Osteocyte (in vitro differentiated cells): ENCODE measurements around the gene SIGLEC10. TPM values are rescaled to one million over a fixed set of nuclear protein-coding genes. Genes with fewer than 3 reads are reported as not detected.
"Not testable (repeated sequence)": the region's sequence is repeated elsewhere in the genome, so short reads cannot be mapped to it uniquely, and the experiment has no call there.

ENCODE experiments used
- DNase-seq: peaks from one replicate; pipeline ENCODE4 v3.0.0; 2021; ENCODE audit warnings: mixed read lengths; ENCODE audit not compliant: unreplicated experiment; ENCODE audit errors: extremely low spot score
- H3K27ac Mint-ChIP-seq: one replicate; pipeline ENCODE4 v1.8.0; 2021; ENCODE audit warnings: mild to moderate bottlenecking, mixed read lengths; ENCODE audit not compliant: unreplicated experiment
- H3K27me3 Mint-ChIP-seq: one replicate; pipeline ENCODE4 v1.8.0; 2021; ENCODE audit warnings: mixed read lengths; ENCODE audit not compliant: unreplicated experiment
- H3K36me3 Mint-ChIP-seq: one replicate; pipeline ENCODE4 v1.8.0; 2021; ENCODE audit warnings: mixed read lengths; ENCODE audit not compliant: unreplicated experiment
- H3K4me1 Mint-ChIP-seq: one replicate; pipeline ENCODE4 v1.8.0; 2021; ENCODE audit warnings: mixed read lengths; ENCODE audit not compliant: unreplicated experiment
- H3K4me3 Mint-ChIP-seq: one replicate; pipeline ENCODE4 v1.8.0; 2021; ENCODE audit warnings: mild to moderate bottlenecking, moderate library complexity, mixed read lengths; ENCODE audit not compliant: unreplicated experiment
- H3K9me3 Mint-ChIP-seq: one replicate; pipeline ENCODE4 v1.8.0; 2021; ENCODE audit warnings: mixed read lengths; ENCODE audit not compliant: unreplicated experiment
- long read RNA-seq: library from polyadenylated mRNA; unstranded; transcript quantifications from one replicate; pipeline ENCODE4 v2.0.0, GENCODE V29; 2021
- total RNA-seq: library from RNA; stranded (reverse); gene quantifications from 2 replicates; pipeline ENCODE4 v1.2.1, GENCODE V29; 2021
- TF ChIP-seq, protein P1 (sequence below): fragments of 200-600 bp; sonication (generic); IDR thresholded peaks from 2 replicates; pipeline ENCODE4 v1.5.0; 2021; ENCODE audit warnings: antibody characterized with exemption, mild to moderate bottlenecking, moderate library complexity

The SIGLEC10 gene, protein sequence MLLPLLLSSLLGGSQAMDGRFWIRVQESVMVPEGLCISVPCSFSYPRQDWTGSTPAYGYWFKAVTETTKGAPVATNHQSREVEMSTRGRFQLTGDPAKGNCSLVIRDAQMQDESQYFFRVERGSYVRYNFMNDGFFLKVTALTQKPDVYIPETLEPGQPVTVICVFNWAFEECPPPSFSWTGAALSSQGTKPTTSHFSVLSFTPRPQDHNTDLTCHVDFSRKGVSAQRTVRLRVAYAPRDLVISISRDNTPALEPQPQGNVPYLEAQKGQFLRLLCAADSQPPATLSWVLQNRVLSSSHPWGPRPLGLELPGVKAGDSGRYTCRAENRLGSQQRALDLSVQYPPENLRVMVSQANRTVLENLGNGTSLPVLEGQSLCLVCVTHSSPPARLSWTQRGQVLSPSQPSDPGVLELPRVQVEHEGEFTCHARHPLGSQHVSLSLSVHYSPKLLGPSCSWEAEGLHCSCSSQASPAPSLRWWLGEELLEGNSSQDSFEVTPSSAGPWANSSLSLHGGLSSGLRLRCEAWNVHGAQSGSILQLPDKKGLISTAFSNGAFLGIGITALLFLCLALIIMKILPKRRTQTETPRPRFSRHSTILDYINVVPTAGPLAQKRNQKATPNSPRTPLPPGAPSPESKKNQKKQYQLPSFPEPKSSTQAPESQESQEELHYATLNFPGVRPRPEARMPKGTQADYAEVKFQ
- total RNA-seq = not detected in 2 replicates
- long read RNA-seq = 0 reads

DNA sequence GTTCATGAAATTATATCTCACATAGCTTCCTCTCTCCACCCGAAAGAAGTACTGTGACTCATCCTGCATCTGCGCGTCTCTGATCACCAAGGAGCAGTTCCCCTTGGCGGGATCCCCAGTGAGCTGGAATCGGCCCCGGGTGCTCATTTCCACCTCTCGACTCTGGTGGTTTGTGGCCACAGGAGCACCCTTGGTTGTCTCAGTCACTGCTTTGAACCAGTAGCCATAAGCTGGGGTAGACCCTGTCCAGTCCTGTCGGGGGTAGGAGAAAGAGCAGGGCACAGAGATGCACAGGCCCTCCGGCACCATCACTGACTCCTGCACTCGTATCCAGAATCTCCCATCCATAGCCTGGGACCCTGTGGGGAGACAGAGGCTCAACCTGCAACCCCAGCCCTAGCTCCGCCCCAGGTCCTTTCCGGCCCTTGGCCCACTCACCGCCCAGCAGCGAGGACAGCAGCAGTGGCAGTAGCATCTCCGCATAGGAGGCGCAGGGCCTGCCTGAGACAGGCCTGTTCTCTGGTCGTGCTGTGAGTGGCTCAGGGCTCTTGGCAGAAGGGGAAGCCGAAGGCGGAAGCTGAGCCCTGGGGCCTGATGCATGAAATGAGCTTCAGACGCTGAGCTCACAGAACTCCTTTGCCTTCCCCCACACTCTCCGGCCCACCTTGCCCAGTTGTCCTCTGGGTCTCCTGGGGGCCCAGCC lies at the start of gene SIGLEC10:
TSS of gene SIGLEC10 (minus strand) at position 536 of the 703 bp plus-strand sequence. CDS start at position 475, 61 bp downstream.
- no peaks in the 10 kb centered on the region for H3K36me3 Mint-ChIP-seq
- H3K4me3 Mint-ChIP-seq = no peak within 1 kb of the TSS
- no peaks in the 10 kb centered on the region for H3K4me1 Mint-ChIP-seq
- H3K27me3 Mint-ChIP-seq = no peaks in the 10 kb centered on the region
- no peak for DNase-seq
- H3K27ac Mint-ChIP-seq = no peak within 1 kb of the TSS
- no peaks in the 10 kb centered on the region for H3K9me3 Mint-ChIP-seq
- TF ChIP-seq, protein P1, sequence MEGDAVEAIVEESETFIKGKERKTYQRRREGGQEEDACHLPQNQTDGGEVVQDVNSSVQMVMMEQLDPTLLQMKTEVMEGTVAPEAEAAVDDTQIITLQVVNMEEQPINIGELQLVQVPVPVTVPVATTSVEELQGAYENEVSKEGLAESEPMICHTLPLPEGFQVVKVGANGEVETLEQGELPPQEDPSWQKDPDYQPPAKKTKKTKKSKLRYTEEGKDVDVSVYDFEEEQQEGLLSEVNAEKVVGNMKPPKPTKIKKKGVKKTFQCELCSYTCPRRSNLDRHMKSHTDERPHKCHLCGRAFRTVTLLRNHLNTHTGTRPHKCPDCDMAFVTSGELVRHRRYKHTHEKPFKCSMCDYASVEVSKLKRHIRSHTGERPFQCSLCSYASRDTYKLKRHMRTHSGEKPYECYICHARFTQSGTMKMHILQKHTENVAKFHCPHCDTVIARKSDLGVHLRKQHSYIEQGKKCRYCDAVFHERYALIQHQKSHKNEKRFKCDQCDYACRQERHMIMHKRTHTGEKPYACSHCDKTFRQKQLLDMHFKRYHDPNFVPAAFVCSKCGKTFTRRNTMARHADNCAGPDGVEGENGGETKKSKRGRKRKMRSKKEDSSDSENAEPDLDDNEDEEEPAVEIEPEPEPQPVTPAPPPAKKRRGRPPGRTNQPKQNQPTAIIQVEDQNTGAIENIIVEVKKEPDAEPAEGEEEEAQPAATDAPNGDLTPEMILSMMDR = no peak

DNA sequence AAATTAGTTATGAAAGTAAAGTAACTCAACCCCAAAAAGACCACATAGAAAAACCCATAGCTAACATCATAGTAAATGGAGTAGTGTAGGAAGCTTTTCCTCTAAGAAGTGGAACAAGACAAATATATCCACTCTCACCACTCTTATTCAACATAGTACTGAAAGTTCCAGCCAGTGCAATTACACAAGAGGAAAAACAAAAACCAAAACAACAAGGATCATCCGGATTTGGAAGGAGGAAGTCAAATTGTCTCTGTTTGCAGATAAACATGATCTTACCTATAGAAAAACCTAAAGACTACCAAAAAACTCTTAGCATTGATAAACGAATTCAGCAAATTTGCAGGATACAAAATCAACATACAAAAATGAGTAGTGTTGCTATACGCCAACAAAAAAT lies 49.3 kb upstream of the SIGLEC10 start:
- H3K27me3 Mint-ChIP-seq = no peaks in the 10 kb centered on the region
- no peak overlapping the region for H3K4me3 Mint-ChIP-seq
- no peak overlapping the region for H3K27ac Mint-ChIP-seq
- no peak for DNase-seq
- peaks cover 5% of the 10 kb centered on the region for H3K9me3 Mint-ChIP-seq
- TF ChIP-seq, protein P1 = no peak
- no peaks in the 10 kb centered on the region for H3K36me3 Mint-ChIP-seq
- H3K4me1 Mint-ChIP-seq = no peaks in the 10 kb centered on the region

DNA sequence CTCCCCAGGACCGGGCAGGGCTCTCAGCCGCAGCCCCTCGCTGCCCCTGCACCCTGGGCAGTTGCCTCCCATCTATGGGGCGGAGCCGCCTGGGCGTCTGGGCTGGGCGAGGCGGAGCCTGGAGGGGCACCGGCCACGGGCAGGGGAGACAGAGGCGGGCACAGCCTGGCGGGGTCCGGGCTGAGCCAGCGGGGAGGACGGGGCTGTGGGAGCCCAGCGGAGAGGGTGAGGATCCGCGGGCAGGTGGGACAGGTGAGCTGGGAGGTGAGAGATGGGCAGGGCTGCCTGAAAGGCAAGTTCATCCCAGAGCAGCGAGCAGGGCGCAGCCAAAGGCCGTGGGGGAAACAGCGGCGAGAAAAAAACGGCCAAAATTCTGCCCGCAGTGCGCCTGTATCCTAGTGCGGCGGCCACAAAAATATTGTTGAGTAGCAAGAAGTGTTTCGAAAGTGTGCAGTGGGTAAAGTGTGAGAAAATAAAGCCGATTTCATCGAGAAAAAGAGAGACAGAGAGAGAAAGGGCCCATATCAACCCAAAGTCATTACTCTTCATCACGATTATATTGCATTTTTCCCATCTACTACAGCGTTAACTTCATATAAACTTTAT lies 46.6 kb upstream of the SIGLEC10 start:
- not testable (repeated sequence) for H3K4me3 Mint-ChIP-seq, H3K27me3 Mint-ChIP-seq, DNase-seq, H3K4me1 Mint-ChIP-seq, H3K9me3 Mint-ChIP-seq, H3K27ac Mint-ChIP-seq, H3K36me3 Mint-ChIP-seq

DNA sequence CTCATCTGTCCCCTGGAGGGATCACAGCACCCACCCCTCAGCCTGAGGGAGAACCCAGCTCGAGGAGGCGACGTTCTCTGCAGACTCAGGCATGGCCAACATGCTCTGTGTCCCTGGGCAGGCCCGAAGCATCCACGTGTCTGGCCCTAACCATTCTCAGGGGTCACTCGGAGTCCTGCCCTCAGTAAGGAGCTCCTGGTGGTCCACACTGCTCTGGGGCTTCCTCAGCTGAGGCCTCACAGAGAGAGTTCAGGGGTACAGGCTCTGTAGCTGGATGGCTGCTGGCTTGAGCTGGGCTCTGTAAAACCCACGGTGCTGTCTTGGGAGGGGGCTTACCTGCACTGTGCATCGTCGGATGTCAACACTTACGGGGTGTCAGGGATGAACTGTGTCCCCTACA lies 45.2 kb upstream of the SIGLEC10 start:
- H3K36me3 Mint-ChIP-seq = no peaks in the 10 kb centered on the region
- no peak overlapping the region for H3K4me3 Mint-ChIP-seq
- H3K4me1 Mint-ChIP-seq = no peaks in the 10 kb centered on the region
- peaks cover 8% of the 10 kb centered on the region for H3K9me3 Mint-ChIP-seq
- TF ChIP-seq, protein P1 = no peak
- H3K27ac Mint-ChIP-seq = no peak overlapping the region
- no peak for DNase-seq
- no peaks in the 10 kb centered on the region for H3K27me3 Mint-ChIP-seq

DNA sequence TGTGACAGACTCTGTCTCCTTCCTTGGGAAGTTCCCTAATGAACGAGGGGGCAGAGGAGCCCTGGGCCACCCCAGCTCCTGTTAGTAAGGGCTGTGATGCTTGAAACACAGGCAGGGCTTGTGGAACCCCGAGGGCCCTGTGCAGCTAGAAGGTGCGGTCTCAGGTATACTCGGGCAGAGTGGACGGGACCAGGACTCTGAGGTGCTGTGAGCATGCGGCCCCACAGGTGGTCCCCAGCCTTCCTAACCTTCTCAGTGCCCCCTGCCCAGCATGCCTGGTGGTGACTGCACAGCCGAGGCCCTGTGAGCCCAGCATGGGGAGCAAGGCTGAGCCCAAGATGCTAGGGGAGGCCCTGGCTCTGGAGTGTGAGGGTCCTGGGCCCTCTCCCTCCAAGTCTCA lies 44.8 kb upstream of the SIGLEC10 start:
- Mint-ChIP-seq H3K9me3 (peaks cover 8% of the 10 kb centered on the region), H3K4me1 (no peaks in the 10 kb centered on the region), H3K36me3 (no peaks in the 10 kb centered on the region), H3K27me3 (no peaks in the 10 kb centered on the region), H3K27ac (no peak overlapping the region), H3K4me3 (no peak overlapping the region)
- TF ChIP-seq, protein P1 = no peak
- DNase-seq = no peak
